ENCODE results near the gene CDKN2B.

DNA sequence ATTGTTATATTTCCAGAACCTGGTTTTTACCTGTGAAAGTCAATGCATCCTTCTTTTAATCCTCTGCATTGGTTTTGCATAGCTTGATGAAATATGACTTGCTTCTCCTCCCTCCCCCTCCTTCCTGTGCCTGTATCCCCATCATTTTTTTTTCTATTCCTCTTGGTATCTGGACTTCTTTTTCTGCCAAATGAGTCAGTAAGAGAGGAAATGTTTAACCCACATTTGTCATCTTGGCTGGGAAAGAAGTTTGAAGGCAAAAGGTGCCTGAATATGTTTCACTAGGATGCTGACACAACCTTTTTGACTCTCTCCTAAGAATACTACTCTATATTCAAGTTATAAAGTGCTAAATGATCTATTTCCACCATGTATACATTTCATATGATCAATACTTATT is 35.5 kb upstream of the CDKN2B start:
- TF ChIP-seq GATA3 (IDR thresholded peaks at IDR 0.05; ENCODE audit: low read depth, low read length) (no peak), GATA2 (IDR thresholded peaks at IDR 0.05; ENCODE audit: low read depth, low read length) (no peak)
